Suprapubic skin (tissue), 4 donors: ENCODE measurements around the gene AEBP1. TPM values are rescaled to one million over a fixed set of nuclear protein-coding genes. Genes with fewer than 3 reads are reported as not detected.

Experiments used
- DNase-seq, 2 donors: peaks; one replicate each; pipeline ENCODE4 v3.0.0-alpha.2; 2019; ENCODE audit warnings: low spot score in 2 of 2
- H3K27ac ChIP-seq: fragments of 200-600 bp; sonication (generic); one replicate; pipeline ENCODE4 v1.5.1; 2019
- H3K27me3 ChIP-seq: fragments of 200-600 bp; sonication (generic); one replicate; pipeline ENCODE4 v1.5.1; 2019
- H3K36me3 ChIP-seq: fragments of 200-600 bp; sonication (generic); one replicate; pipeline ENCODE4 v1.5.1; 2019
- H3K4me1 ChIP-seq: fragments of 200-600 bp; sonication (generic); one replicate; pipeline ENCODE4 v1.5.1; 2019
- H3K4me3 ChIP-seq: fragments of 200-600 bp; sonication (generic); one replicate; pipeline ENCODE4 v1.5.1; 2019; ENCODE audit warnings: mild to moderate bottlenecking
- H3K9me3 ChIP-seq: fragments of 200-600 bp; sonication (generic); one replicate; pipeline ENCODE4 v1.5.1; 2019
- EP300 ChIP-seq: sonication (generic); formaldehyde crosslinking; IDR thresholded peaks from one replicate; pipeline ENCODE4 v1.6.1; 2017; ENCODE audit warnings: antibody characterized with exemption
- POLR2A ChIP-seq, 2 donors: fragments of 450-650 bp; IDR thresholded peaks; one replicate each; pipeline ENCODE4 v1.6.1; 2017; ENCODE audit warnings: antibody characterized with exemption in 2 of 2, mild to moderate bottlenecking in 2 of 2, moderate library complexity in 2 of 2
- POLR2AphosphoS5 ChIP-seq, 3 donors: sonication (generic); formaldehyde crosslinking; IDR thresholded peaks; one replicate each; pipeline ENCODE4 v1.6.1; 2017; ENCODE audit warnings: antibody characterized with exemption in 3 of 3
- WGBS: methylation state at CpG from one replicate; pipeline ENCODE4 v1.1.5; 2018; 5-methylcytosine and 5-hydroxymethylcytosine counted together
- total RNA-seq, 4 donors: library from RNA; depleted of rRNA; stranded (reverse); fragments of >200 nt; gene quantifications; one replicate each; pipeline ENCODE4 v1.1.0, GENCODE V29; 2016
- TF ChIP-seq, protein P1 (sequence below), 2 donors: fragments of 200-600 bp in 1 of 2; fragments of 450-650 bp in 1 of 2; sonication (generic) in 1 of 2; IDR thresholded peaks; one replicate each; pipeline ENCODE4 v1.5.1; 2016 to 2019; ENCODE audit warnings: antibody characterized with exemption in 2 of 2, mild to moderate bottlenecking in 1 of 2, moderate library complexity in 1 of 2

AEBP1 gene
- total RNA-seq, 4 donors from 2014 or later = 24.3 to 74.0 (median 43.3) TPM

DNA sequence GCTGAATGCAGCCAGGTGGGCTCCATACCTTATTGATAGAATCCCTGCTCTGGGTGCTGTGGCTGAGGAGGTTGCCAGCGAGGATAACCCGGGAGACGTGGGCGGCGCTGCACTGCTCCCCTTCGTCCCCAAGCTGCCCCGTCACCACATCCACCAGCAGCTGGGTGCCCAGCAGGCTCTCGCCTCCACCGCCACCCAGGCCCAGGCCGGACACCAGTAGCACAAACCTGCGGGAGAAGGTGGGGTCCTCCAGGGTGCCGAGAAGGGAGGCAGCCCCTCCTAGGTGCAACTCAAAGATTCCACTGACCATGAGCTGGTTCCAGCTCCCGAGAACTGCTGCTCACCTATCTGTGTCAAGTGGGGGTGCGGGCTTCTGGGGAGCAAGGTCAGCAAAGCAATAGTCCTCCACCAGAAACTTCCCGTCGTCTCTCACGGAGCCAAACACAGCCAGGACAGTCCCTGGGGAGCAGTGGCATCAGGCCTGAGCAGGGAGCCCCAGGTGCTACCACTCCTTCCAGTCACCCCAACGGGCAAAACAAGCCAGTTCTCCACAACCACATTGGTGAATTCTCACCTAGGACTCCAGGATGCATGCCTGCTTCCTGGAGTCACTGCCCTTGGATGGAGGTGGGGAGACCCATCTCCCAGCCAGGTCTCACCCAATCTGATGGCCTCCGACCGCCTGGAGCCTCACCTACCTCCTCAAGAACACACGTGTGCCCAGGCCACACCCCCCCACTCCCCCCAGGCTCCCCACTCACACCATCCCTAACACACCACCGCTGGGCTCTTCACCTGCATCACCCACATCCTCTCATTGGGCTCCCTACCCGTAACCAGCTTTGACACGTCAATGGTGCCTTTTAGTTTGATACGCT is 12.9 kb downstream of the AEBP1 start:
- Histone ChIP-seq H3K4me1 (peaks cover 6% of the 10 kb centered on the region), H3K9me3 (no peaks in the 10 kb centered on the region), H3K27me3 (no peaks in the 10 kb centered on the region), H3K27ac (no peak overlapping the region), H3K4me3 (no peak overlapping the region), H3K36me3 (peaks cover 93% of the 10 kb centered on the region)
- 88% methylated on average over 22 of the region's 25 CpGs for WGBS
- no peak for DNase-seq
- TF ChIP-seq POLR2A (IDR thresholded peaks at IDR 0.05) (no peak), EP300 (no peak), POLR2AphosphoS5 (IDR thresholded peaks at IDR 0.05) (no peak)
- TF ChIP-seq, protein P1, sequence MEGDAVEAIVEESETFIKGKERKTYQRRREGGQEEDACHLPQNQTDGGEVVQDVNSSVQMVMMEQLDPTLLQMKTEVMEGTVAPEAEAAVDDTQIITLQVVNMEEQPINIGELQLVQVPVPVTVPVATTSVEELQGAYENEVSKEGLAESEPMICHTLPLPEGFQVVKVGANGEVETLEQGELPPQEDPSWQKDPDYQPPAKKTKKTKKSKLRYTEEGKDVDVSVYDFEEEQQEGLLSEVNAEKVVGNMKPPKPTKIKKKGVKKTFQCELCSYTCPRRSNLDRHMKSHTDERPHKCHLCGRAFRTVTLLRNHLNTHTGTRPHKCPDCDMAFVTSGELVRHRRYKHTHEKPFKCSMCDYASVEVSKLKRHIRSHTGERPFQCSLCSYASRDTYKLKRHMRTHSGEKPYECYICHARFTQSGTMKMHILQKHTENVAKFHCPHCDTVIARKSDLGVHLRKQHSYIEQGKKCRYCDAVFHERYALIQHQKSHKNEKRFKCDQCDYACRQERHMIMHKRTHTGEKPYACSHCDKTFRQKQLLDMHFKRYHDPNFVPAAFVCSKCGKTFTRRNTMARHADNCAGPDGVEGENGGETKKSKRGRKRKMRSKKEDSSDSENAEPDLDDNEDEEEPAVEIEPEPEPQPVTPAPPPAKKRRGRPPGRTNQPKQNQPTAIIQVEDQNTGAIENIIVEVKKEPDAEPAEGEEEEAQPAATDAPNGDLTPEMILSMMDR (IDR thresholded peaks at IDR 0.05) = no peak

DNA sequence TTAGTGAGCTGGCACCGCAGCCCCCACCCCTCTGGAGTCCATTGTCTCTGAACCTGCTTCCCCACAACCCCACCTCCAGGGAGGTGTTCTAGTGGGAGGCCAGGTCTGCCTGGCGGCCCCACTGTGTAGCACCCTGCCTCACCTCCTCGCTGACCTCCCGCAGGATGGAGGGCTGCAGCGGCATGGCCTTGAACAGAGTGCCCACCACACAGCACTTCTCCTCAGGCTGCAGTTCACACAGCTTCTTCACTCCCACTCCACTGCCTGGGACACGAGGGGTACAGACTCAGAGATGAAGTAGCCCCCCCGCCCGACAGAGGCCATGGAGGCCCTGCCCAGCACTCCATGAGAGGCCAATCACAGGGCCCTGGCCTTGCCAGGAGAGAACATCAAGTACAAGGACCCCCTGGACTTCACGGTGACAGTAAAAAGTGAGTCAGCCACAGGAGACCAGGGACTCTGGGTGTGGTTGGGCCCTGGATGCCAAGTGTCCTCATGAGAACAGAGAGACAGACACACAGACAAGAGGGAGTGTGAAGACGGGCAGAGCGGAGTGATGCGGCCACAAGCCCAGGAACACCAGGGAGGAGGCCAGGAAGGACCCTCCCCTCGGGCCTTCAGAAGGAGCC is 13.8 kb downstream of the AEBP1 start:
- WGBS = 82% methylated on average over 5 of the region's 13 CpGs
- H3K27me3 ChIP-seq = no peaks in the 10 kb centered on the region
- peaks cover 86% of the 10 kb centered on the region for H3K36me3 ChIP-seq
- DNase-seq = no peak
- no peaks in the 10 kb centered on the region for H3K9me3 ChIP-seq
- TF ChIP-seq POLR2A (IDR thresholded peaks at IDR 0.05) (no peak), POLR2AphosphoS5 (IDR thresholded peaks at IDR 0.05) (no peak), EP300 (no peak)
- TF ChIP-seq, protein P1 (IDR thresholded peaks at IDR 0.05) = no peak
- peaks cover 13% of the 10 kb centered on the region for H3K4me1 ChIP-seq
- no peak overlapping the region for H3K27ac ChIP-seq
- H3K4me3 ChIP-seq = no peak overlapping the region

DNA sequence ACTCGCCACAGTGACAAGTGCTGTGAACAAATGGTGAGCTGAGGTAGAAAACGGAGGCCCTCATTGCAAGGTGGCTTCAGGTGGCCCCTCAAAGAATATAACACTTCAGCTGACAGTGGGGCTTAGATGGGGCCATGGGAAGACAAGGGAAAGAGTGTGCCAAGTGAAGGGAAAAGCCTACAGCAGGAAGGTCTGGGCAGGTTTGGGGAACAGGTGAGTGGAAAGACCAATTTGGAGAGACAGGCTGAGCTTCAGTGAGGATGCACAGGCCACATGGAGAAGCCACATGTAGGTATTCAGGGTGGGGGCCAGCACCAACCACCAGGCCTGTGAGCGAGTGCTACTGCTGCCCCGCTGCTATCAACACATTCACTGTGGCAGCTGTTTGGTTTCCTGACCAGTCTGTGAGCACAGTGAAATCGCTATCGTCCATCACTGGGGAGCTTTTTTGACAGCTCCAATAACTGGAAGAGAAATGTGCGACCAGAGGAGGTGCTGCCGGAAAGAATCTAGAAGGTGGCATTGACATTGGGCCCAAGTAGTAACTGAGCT is 15.8 kb downstream of the AEBP1 start:
- DNase-seq = no peak
- Histone ChIP-seq H3K27me3 (no peaks in the 10 kb centered on the region), H3K4me3 (no peak overlapping the region), H3K9me3 (no peaks in the 10 kb centered on the region), H3K4me1 (peaks cover 18% of the 10 kb centered on the region), H3K27ac (no peak overlapping the region), H3K36me3 (peaks cover 66% of the 10 kb centered on the region)
- WGBS = 93% methylated on average over 8 of the region's 8 CpGs
- TF ChIP-seq POLR2A (IDR thresholded peaks at IDR 0.05) = no peak
- no peak for TF ChIP-seq POLR2AphosphoS5 (IDR thresholded peaks at IDR 0.05)
- TF ChIP-seq, protein P1 (IDR thresholded peaks at IDR 0.05) = no peak
- TF ChIP-seq EP300 = no peak

DNA sequence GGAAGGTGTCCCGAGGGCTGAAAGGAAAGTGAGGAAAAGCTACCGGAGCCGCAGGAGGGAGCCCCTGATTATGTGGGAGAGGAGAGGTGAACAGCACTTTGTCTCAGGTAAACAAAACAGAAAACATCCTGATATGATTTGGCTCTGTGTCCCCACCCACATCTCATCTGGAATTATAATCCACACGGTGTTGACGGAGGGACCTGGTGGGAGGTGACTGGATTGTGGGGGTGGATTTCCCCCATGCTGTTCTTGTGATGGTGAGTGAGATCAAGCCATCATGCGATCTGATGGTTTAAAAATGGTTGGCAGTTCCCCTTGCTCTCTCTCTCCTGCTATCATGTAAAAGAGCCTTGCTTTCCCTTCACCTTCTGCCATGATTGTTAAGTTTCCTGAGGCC is 16.2 kb downstream of the AEBP1 start:
- DNase-seq = no peak
- Histone ChIP-seq H3K27me3 (no peaks in the 10 kb centered on the region), H3K4me3 (no peak overlapping the region), H3K9me3 (no peaks in the 10 kb centered on the region), H3K36me3 (peaks cover 61% of the 10 kb centered on the region), H3K4me1 (peaks cover 18% of the 10 kb centered on the region), H3K27ac (no peak overlapping the region)
- 87% methylated on average over 6 of the region's 6 CpGs for WGBS
- TF ChIP-seq POLR2AphosphoS5 (IDR thresholded peaks at IDR 0.05) (no peak), EP300 (no peak), POLR2A (IDR thresholded peaks at IDR 0.05) (no peak)
- TF ChIP-seq, protein P1 (IDR thresholded peaks at IDR 0.05) = no peak
